HepG2 (cell line): ENCODE results near the gene SRGAP3. TPM values are rescaled to one million over a fixed set of nuclear protein-coding genes. Genes with fewer than 3 reads are reported as not detected.

Experiments
- ADNP ChIP-seq: sonication (generic); formaldehyde crosslinking; IDR thresholded peaks from 2 replicates; pipeline ENCODE4 v1.4.0; 2020; ENCODE audit warnings: missing genetic modification reagents
- DNMT1 ChIP-seq: sonication (generic); formaldehyde crosslinking; IDR thresholded peaks from 2 replicates; pipeline ENCODE4 v1.5.1; 2020; ENCODE audit warnings: mild to moderate bottlenecking, missing genetic modification reagents
- FOXA3 ChIP-seq: IDR thresholded peaks from 2 replicates; pipeline ENCODE4 v1.6.1; 2016; ENCODE audit warnings: missing genetic modification reagents, missing compliant biosample characterization
- FOXP1 ChIP-seq, 2 experiments: fragments of 450-650 bp in 1 of 2; IDR thresholded peaks; 2 replicates each; pipeline ENCODE4 v1.6.1; 2017 to 2018; ENCODE audit warnings: antibody characterized with exemption in 1 of 2
- IKZF5 ChIP-seq: IDR thresholded peaks from 2 replicates; pipeline ENCODE4 v1.6.1; 2018; ENCODE audit warnings: missing genetic modification reagents, mild to moderate bottlenecking, missing compliant biosample characterization
- JUN ChIP-seq: sonication (generic); formaldehyde crosslinking; IDR thresholded peaks from 2 replicates; pipeline ENCODE4 v1.4.0; 2020; ENCODE audit warnings: mild to moderate bottlenecking, missing genetic modification reagents
- JUND ChIP-seq: sonication (generic); formaldehyde crosslinking; IDR thresholded peaks from 2 replicates; pipeline ENCODE4 v1.8.0; 2022; ENCODE audit warnings: mild to moderate bottlenecking, missing genetic modification reagents
- KAT7 ChIP-seq: IDR thresholded peaks from 2 replicates; pipeline ENCODE4 v1.6.1; 2018; ENCODE audit warnings: borderline replicate concordance, missing compliant biosample characterization
- MAFF ChIP-seq: IDR thresholded peaks from 2 replicates; pipeline ENCODE4 v1.6.1; 2011; ENCODE audit warnings: low read depth, low read length, improper control_type of control experiment
- MXD4 ChIP-seq: IDR thresholded peaks from 2 replicates; pipeline ENCODE4 v1.6.1; 2016; ENCODE audit warnings: mild to moderate bottlenecking, missing biosample characterization, missing genetic modification reagents
- NR2F6 ChIP-seq, 2 experiments: IDR thresholded peaks; 2 replicates each; pipeline ENCODE4 v1.6.1; 2016; ENCODE audit warnings: antibody characterized with exemption in 1 of 2, mild to moderate bottlenecking in 1 of 2
- NR3C1 ChIP-seq: sonication (generic); formaldehyde crosslinking; IDR thresholded peaks from 2 replicates; pipeline ENCODE4 v1.4.0; 2020; ENCODE audit warnings: missing genetic modification reagents
- PCBP1 ChIP-seq: fragments of 200-400 bp; formaldehyde crosslinking; IDR thresholded peaks from 2 replicates; pipeline ENCODE4 v1.6.1; 2017; ENCODE audit warnings: mild to moderate bottlenecking, low read depth, low read length, borderline replicate concordance
- POLR2G ChIP-seq: fragments of 200-400 bp; formaldehyde crosslinking; IDR thresholded peaks from 2 replicates; pipeline ENCODE4 v1.6.1; 2018; ENCODE audit warnings: mild to moderate bottlenecking, low read depth, low read length, moderate library complexity
- TBX3 ChIP-seq: fragments of 450-650 bp; IDR thresholded peaks from 2 replicates; pipeline ENCODE4 v1.6.1; 2017; ENCODE audit warnings: antibody characterized with exemption, mild to moderate bottlenecking, inconsistent platforms, borderline replicate concordance
- TCF7 ChIP-seq: sonication (generic); IDR thresholded peaks from 2 replicates; pipeline ENCODE4 v1.6.1; 2016; ENCODE audit warnings: antibody characterized with exemption, low read depth
- XRCC5 ChIP-seq: fragments of 200-400 bp; formaldehyde crosslinking; optimal IDR thresholded peaks from 2 replicates; pipeline ENCODE3; 2017; ENCODE audit warnings: mild to moderate bottlenecking, low read length
- YY1 ChIP-seq: IDR thresholded peaks from 2 replicates; pipeline ENCODE4 v1.6.1; 2011; ENCODE audit warnings: low read length, low read depth, moderate library complexity, mild to moderate bottlenecking; ENCODE audit not compliant: insufficient read depth, insufficient replicate concordance
- ZBTB7B ChIP-seq: sonication (generic); formaldehyde crosslinking; IDR thresholded peaks from 2 replicates; pipeline ENCODE4 v1.4.0; 2020; ENCODE audit warnings: missing genetic modification reagents
- ZFP82 ChIP-seq: sonication (generic); formaldehyde crosslinking; IDR thresholded peaks from 2 replicates; pipeline ENCODE4 v1.5.1; 2020; ENCODE audit warnings: mild to moderate bottlenecking, missing genetic modification reagents, borderline replicate concordance
- ZFP90 ChIP-seq: sonication (generic); formaldehyde crosslinking; IDR thresholded peaks from 2 replicates; pipeline ENCODE4 v1.8.0; 2022; ENCODE audit warnings: missing genetic modification reagents, mild to moderate bottlenecking, inconsistent platforms, borderline replicate concordance
- ZNF207 ChIP-seq: fragments of 450-650 bp; IDR thresholded peaks from 2 replicates; pipeline ENCODE4 v1.6.1; 2016; ENCODE audit warnings: antibody characterized with exemption, borderline replicate concordance
- ZNF468 ChIP-seq: sonication (generic); formaldehyde crosslinking; IDR thresholded peaks from 2 replicates; pipeline ENCODE4 v1.8.0; 2022; ENCODE audit warnings: mild to moderate bottlenecking, moderate library complexity, missing genetic modification reagents
- ZNF609 ChIP-seq: sonication (generic); formaldehyde crosslinking; IDR thresholded peaks from 2 replicates; pipeline ENCODE4 v1.4.0; 2020; ENCODE audit warnings: mild to moderate bottlenecking, missing genetic modification reagents, borderline replicate concordance
- ZNF879 ChIP-seq: sonication (generic); formaldehyde crosslinking; IDR thresholded peaks from 2 replicates; pipeline ENCODE4 v1.8.1; 2023; ENCODE audit warnings: missing genetic modification reagents
- ZSCAN12 ChIP-seq: sonication (generic); formaldehyde crosslinking; IDR thresholded peaks from 2 replicates; pipeline ENCODE4 v1.9.0; 2021; ENCODE audit warnings: mild to moderate bottlenecking, missing genetic modification reagents
- polyA plus RNA-seq, 8 experiments: library from polyadenylated mRNA; depleted of rRNA in 3 of 8; stranded (reverse) in 7 of 8; unstranded in 1 of 8; fragments of >200 nt; fragmentation: Illumina TruSeq in 4 of 8; extraction: Trizol in 4 of 8; gene quantifications; 2 replicates each; pipeline versions ENCODE4 v1.2.1 to v1.2.3, GENCODE V29; 2011 to 2016; ENCODE audit warnings: low read depth in 4 of 8, missing spikeins in 1 of 8, mixed read lengths in 1 of 8; ENCODE audit not compliant: insufficient read depth in 1 of 8
- total RNA-seq, 5 experiments: library from RNA; depleted of rRNA; stranded (reverse); fragments of >200 nt; fragmentation: Illumina TruSeq; extraction: Trizol; gene quantifications; 2 replicates each; pipeline ENCODE4 v1.2.3, GENCODE V29; 2016; ENCODE audit warnings: low read depth in 1 of 5

Gene SRGAP3
- total and polyA plus RNA-seq, 2 of the 13 experiments (the other 11 are each of a cell fraction or from before 2014, with no cell fraction given), result 1.2 to 1.4 TPM

- peak; percentile 67 for TF ChIP-seq NR2F6 (IDR thresholded peaks at IDR 0.05)
- TF ChIP-seq NR2F6 (CRISPR knock-in tag; IDR thresholded peaks at IDR 0.05), result peak; percentile 50; the same call in 1 of the 2 replicates
- TF ChIP-seq JUND (CRISPR knock-in tag), result 0 out of 2 replicates have a peak, but pooled peaks have one; percentile 40
- peak; percentile 62 for TF ChIP-seq POLR2G
- no peak for TF ChIP-seq ZFP90
- peak; percentile 38 for TF ChIP-seq YY1
- TF ChIP-seq TBX3, result no peak
- TF ChIP-seq FOXP1 (IDR thresholded peaks at IDR 0.05), result no peak
- peak; percentile 67 for TF ChIP-seq FOXP1 (CRISPR knock-in tag; IDR thresholded peaks at IDR 0.05)
- TF ChIP-seq ZNF609 (CRISPR knock-in tag), result peak; percentile 74
- TF ChIP-seq ADNP, result no peak
- TF ChIP-seq FOXA3 (CRISPR knock-in tag), result peak; percentile 80
- no peak for TF ChIP-seq DNMT1 (CRISPR knock-in tag)
- no peak for TF ChIP-seq MXD4 (CRISPR knock-in tag)
- TF ChIP-seq KAT7 (CRISPR knock-in tag), result no peak
- TF ChIP-seq ZNF207, result no peak
- no peak for TF ChIP-seq PCBP1
- no peak for TF ChIP-seq NR3C1 (CRISPR knock-in tag)
- no peak for TF ChIP-seq MAFF
- TF ChIP-seq ZNF879 (CRISPR knock-in tag), result no peak
- TF ChIP-seq JUN, result peak; percentile 74
- TF ChIP-seq ZBTB7B (CRISPR knock-in tag), result peak; percentile 43; the same call in 1 of the 2 replicates
- no peak for TF ChIP-seq XRCC5
- TF ChIP-seq ZFP82 (CRISPR knock-in tag), result 0 out of 2 replicates have a peak, but pooled peaks have one; percentile 68
- TF ChIP-seq ZNF468 (CRISPR knock-in tag), result 0 out of 2 replicates have a peak, but pooled peaks have one; percentile 38
- TF ChIP-seq IKZF5, result peak; percentile 19; the same call in 1 of the 2 replicates
- peak; percentile 59 for TF ChIP-seq TCF7
- TF ChIP-seq ZSCAN12 (CRISPR knock-in tag), result no peak
These were observed 284.7 kb downstream of the SRGAP3 start (continued) for GRCh38 chr3:8964436-8965370.
